Calu3 (cell line): ENCODE results near the gene BPI. TPM values are rescaled to one million over a fixed set of nuclear protein-coding genes. Genes with fewer than 3 reads are reported as not detected.

ENCODE experiments used
- BruUV-seq: library from RNA; stranded (reverse); fragments of 400-500 nt; replicated peaks from 2 replicates; lab custom pipeline; 2021; lab: Mats Ljungman, UMichigan
- CTCF ChIA-PET: fragments of 300-600 bp; sonication (Branson Sonifier 250); formaldehyde crosslinking; loops from one replicate; lab custom pipeline; 2022; ENCODE audit warnings: antibody characterized with exemption; lab: Charles Lee
- DNase-seq: peaks from one replicate; pipeline ENCODE4 v3.0.0; 2022
- H3K27ac Mint-ChIP-seq: one replicate; pipeline ENCODE4 v1.8.0; 2022; ENCODE audit warnings: mixed read lengths; ENCODE audit not compliant: unreplicated experiment
- H3K27me3 Mint-ChIP-seq: one replicate; pipeline ENCODE4 v1.8.0; 2022; ENCODE audit warnings: mixed read lengths; ENCODE audit not compliant: unreplicated experiment
- H3K36me3 Mint-ChIP-seq: one replicate; pipeline ENCODE4 v1.8.0; 2022; ENCODE audit warnings: mild to moderate bottlenecking, moderate library complexity, mixed read lengths; ENCODE audit not compliant: insufficient read depth, unreplicated experiment
- H3K4me1 Mint-ChIP-seq: one replicate; pipeline ENCODE4 v1.8.0; 2022; ENCODE audit warnings: mild to moderate bottlenecking, low read depth, mixed read lengths; ENCODE audit not compliant: unreplicated experiment
- H3K4me3 Mint-ChIP-seq: one replicate; pipeline ENCODE4 v1.8.0; 2022; ENCODE audit warnings: mild to moderate bottlenecking, low read depth, moderate library complexity, mixed read lengths; ENCODE audit not compliant: unreplicated experiment
- H3K9me3 Mint-ChIP-seq: one replicate; pipeline ENCODE4 v1.8.0; 2022; ENCODE audit warnings: low read depth, mixed read lengths; ENCODE audit not compliant: unreplicated experiment
- intact Hi-C: fragments of 100-400 bp; cut with micrococcal nuclease; formaldehyde crosslinking; loops from one replicate; pipeline ENCODE4 v1.10.0; 2022; ENCODE audit not compliant: unreplicated experiment
- total RNA-seq: library from RNA; stranded (reverse); gene quantifications from 2 replicates; pipeline ENCODE4 v1.2.3, GENCODE V29; 2022
- TF ChIP-seq, protein P1 (sequence below): fragments of 200-600 bp; IDR thresholded peaks from one replicate; pipeline ENCODE4 v1.8.0; 2022; ENCODE audit warnings: antibody characterized with exemption; ENCODE audit not compliant: unreplicated experiment

The BPI gene
- total RNA-seq, 1 experiment from 2014 or later = not detected

DNA sequence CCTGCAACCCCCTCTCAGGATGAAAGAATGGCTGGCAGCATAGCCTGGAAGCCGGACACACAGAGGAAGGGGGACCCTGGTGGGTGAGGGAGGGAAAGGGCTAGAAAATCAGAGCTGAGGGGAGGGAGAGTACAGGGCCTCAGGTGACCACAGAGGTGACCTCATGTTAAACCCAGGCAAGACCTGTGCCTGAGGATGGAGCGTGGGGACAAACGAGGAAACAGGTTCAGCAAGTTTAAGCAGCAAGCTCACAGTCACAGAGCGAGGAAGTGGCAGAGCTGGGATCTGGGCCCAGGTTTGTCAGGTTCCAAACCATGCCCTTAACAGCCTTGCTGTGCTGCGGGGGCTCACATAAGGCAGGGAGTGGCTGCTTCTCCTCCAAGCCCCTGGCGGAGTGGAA is 4.0 kb upstream of the BPI start:
- TF ChIP-seq, protein P1, sequence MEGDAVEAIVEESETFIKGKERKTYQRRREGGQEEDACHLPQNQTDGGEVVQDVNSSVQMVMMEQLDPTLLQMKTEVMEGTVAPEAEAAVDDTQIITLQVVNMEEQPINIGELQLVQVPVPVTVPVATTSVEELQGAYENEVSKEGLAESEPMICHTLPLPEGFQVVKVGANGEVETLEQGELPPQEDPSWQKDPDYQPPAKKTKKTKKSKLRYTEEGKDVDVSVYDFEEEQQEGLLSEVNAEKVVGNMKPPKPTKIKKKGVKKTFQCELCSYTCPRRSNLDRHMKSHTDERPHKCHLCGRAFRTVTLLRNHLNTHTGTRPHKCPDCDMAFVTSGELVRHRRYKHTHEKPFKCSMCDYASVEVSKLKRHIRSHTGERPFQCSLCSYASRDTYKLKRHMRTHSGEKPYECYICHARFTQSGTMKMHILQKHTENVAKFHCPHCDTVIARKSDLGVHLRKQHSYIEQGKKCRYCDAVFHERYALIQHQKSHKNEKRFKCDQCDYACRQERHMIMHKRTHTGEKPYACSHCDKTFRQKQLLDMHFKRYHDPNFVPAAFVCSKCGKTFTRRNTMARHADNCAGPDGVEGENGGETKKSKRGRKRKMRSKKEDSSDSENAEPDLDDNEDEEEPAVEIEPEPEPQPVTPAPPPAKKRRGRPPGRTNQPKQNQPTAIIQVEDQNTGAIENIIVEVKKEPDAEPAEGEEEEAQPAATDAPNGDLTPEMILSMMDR = no peak

DNA sequence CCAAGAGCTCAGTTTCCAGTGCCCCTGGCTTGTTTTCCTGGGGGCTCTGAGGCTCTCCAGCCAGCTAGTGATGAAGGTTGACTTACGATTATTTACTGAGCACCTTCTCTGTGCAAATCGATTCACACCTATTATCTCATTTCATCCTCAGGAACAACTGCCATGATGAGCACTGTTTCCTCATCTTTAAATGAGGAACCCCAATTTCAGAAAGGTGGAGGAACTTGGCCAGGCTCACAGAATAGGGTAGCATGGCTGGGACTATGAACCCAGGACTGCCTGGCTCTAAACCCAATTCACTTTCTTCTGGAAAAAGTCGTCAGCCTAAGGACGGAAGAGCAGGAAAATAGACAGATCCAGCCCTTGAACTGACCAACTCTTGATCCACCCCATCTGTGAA is 3.5 kb upstream of the BPI start:
- no TSS peak for BruUV-seq
- Mint-ChIP-seq H3K4me3 (no peak overlapping the region), H3K36me3 (peaks cover 6% of the 10 kb centered on the region), H3K9me3 (no peaks in the 10 kb centered on the region), H3K4me1 (peaks cover 13% of the 10 kb centered on the region), H3K27me3 (peaks cover 33% of the 10 kb centered on the region), H3K27ac (no peak overlapping the region)
- no peak for DNase-seq
- CTCF ChIA-PET = interaction anchor here (0.7 to 2.0 kb wide), 8 partner anchors 12 to 104 kb away, joined by 3 to 7 read pairs (median 3); no protein-coding TSS in a partner anchor
- TF ChIP-seq, protein P1 = no peak
- intact Hi-C loops = loop anchor here (5.0 kb wide), 1 partner anchor 68 kb away; no protein-coding TSS in a partner anchor

More for the DNA sequence above, 4.0 kb upstream of the BPI start:
- no peaks in the 10 kb centered on the region for H3K9me3 Mint-ChIP-seq
- CTCF ChIA-PET = interaction anchor here (0.8 to 2.0 kb wide), 8 partner anchors 11 to 573 kb away, joined by 3 to 7 read pairs (median 3); no protein-coding TSS in a partner anchor
- intact Hi-C loops = loop anchor here (5.0 kb wide), 1 partner anchor 68 kb away; no protein-coding TSS in a partner anchor
- peaks cover 6% of the 10 kb centered on the region for H3K36me3 Mint-ChIP-seq
- H3K27me3 Mint-ChIP-seq = peaks cover 32% of the 10 kb centered on the region
- peak overlapping the region; percentile 22 for H3K27ac Mint-ChIP-seq
- DNase-seq = peak; percentile 76
- peaks cover 13% of the 10 kb centered on the region for H3K4me1 Mint-ChIP-seq
- BruUV-seq = no TSS peak
- no peak overlapping the region for H3K4me3 Mint-ChIP-seq

DNA sequence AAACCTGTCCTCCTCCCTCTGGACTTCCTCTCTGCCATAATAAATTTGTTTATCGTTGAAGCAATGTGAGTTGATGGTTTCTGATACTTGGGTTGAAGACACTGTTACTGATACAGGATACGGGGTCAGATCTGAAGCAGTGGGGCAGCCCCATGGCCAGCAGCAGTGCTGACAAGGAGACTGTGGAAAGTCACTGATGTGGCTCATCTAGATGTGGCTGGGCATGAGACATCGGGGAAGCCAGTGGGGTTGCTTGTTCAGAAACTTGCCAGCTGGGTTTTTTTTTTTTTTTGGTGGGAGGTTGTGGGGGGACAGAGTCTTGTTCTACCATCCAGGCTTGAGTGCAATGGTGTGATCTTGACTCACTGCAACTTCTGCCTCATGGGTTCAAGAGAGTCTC is 2.6 kb upstream of the BPI start:
- H3K27ac Mint-ChIP-seq = no peak overlapping the region
- TF ChIP-seq, protein P1 = no peak
- no TSS peak for BruUV-seq
- H3K36me3 Mint-ChIP-seq = peaks cover 6% of the 10 kb centered on the region
- CTCF ChIA-PET = interaction anchor here (0.6 to 2.0 kb wide), 2 partner anchors 22 to 71 kb away, joined by 3 to 7 read pairs; no protein-coding TSS in a partner anchor
- H3K4me3 Mint-ChIP-seq = no peak overlapping the region
- H3K27me3 Mint-ChIP-seq = peaks cover 41% of the 10 kb centered on the region
- H3K4me1 Mint-ChIP-seq = peaks cover 13% of the 10 kb centered on the region
- no peak for DNase-seq
- no peaks in the 10 kb centered on the region for H3K9me3 Mint-ChIP-seq
- intact Hi-C loops = loop anchor here (5.0 kb wide), 1 partner anchor 69 kb away; no protein-coding TSS in a partner anchor

DNA sequence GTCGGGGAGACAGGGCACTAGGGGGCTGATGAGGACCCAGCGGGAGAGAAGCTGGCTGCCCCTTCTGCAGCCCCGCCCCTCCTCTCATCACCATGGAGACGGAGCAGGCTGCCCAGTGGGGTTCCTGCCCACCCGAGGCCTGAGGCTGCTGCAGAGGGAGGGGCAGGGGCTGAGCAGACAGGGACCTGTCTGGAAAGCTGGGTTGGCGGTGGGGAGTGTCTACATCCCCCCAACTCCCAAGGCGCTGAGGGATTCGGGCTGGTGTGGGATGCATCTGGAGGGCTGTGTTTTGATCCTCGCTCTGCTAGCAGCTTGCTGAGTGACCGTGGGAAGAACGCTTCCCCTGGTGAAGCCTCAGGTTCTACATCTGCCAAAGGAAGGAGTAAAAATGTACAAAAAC is 1.2 kb upstream of the BPI start:
- intact Hi-C loops = loop anchor here (5.0 kb wide), 1 partner anchor 70 kb away; no protein-coding TSS in a partner anchor
- BruUV-seq = no TSS peak

More for the DNA sequence above, 1.2 kb upstream of the BPI start:
- H3K4me3 Mint-ChIP-seq = no peak overlapping the region
- CTCF ChIA-PET = interaction anchor here (1.0 kb wide), 1 partner anchor 85 kb away, joined by 7 read pairs; no protein-coding TSS in a partner anchor
- H3K4me1 Mint-ChIP-seq = peaks cover 13% of the 10 kb centered on the region
- TF ChIP-seq, protein P1 = no peak
- H3K36me3 Mint-ChIP-seq = peaks cover 6% of the 10 kb centered on the region
- peaks cover 52% of the 10 kb centered on the region for H3K27me3 Mint-ChIP-seq
- no peaks in the 10 kb centered on the region for H3K9me3 Mint-ChIP-seq
- H3K27ac Mint-ChIP-seq = no peak overlapping the region
- no peak for DNase-seq
